Parathyroid adenoma (tissue), 2 donors: Measurements from ENCODE around the gene BBS9.

Experiments
- H2AFZ ChIP-seq: fragments of 300-600 bp; sonication (generic); one replicate; pipeline ENCODE4 v1.7.0; 2017; ENCODE audit warnings: antibody characterized with exemption, mild to moderate bottlenecking
- H3K27ac ChIP-seq: fragments of 300-600 bp; sonication (generic); one replicate; pipeline ENCODE4 v1.7.0; 2017
- H3K27me3 ChIP-seq: fragments of 300-600 bp; sonication (generic); one replicate; pipeline ENCODE4 v1.7.0; 2017; ENCODE audit warnings: low read length; ENCODE audit not compliant: control insufficient read depth, insufficient read depth
- H3K36me3 ChIP-seq: fragments of 300-600 bp; sonication (generic); one replicate; pipeline ENCODE4 v1.7.0; 2017; ENCODE audit warnings: low read length; ENCODE audit not compliant: control insufficient read depth, insufficient read depth
- H3K4me1 ChIP-seq: fragments of 300-600 bp; sonication (generic); one replicate; pipeline ENCODE4 v1.7.0; 2017; ENCODE audit warnings: control low read depth
- H3K4me2 ChIP-seq: fragments of 300-600 bp; sonication (generic); one replicate; pipeline ENCODE4 v1.7.0; 2017; ENCODE audit warnings: low read length
- H3K4me3 ChIP-seq: fragments of 300-600 bp; sonication (generic); one replicate; pipeline ENCODE4 v1.7.0; 2017; ENCODE audit warnings: low read depth, low read length
- H3K79me2 ChIP-seq: fragments of 300-600 bp; sonication (generic); one replicate; pipeline ENCODE4 v1.7.0; 2017; ENCODE audit warnings: control low read depth
- H3K9ac ChIP-seq: fragments of 300-600 bp; sonication (generic); one replicate; pipeline ENCODE4 v1.7.0; 2017; ENCODE audit warnings: mild to moderate bottlenecking
- H3K9me3 ChIP-seq: fragments of 300-600 bp; sonication (generic); one replicate; pipeline ENCODE4 v1.7.0; 2017; ENCODE audit warnings: low read length; ENCODE audit not compliant: control insufficient read depth
- CTCF ChIP-seq: fragments of 300-600 bp; sonication (generic); IDR thresholded peaks from one replicate; pipeline ENCODE4 v1.7.0; 2017; ENCODE audit warnings: antibody characterized with exemption, mild to moderate bottlenecking
- donor health status: primary hyperparathyroidism.

Gene BBS9

GRCh38 chr7:33193308-33193864 is 64.0 kb downstream of the BBS9 start:
- Histone ChIP-seq H3K4me2 (no peak overlapping the region), H3K27ac (no peak overlapping the region), H3K79me2 (peaks cover 6% of the 10 kb centered on the region), H3K27me3 (no peaks in the 10 kb centered on the region), H3K9me3 (no peaks in the 10 kb centered on the region), H3K9ac (no peak overlapping the region), H3K4me3 (no peak overlapping the region), H3K36me3 (no peaks in the 10 kb centered on the region), H2AFZ (no peak overlapping the region), H3K4me1 (no peaks in the 10 kb centered on the region)
- TF ChIP-seq CTCF = no peak

GRCh38 chr7:33195264-33195663 is 65.9 kb downstream of the BBS9 start:
- Histone ChIP-seq H3K27ac (no peak overlapping the region), H3K79me2 (peaks cover 6% of the 10 kb centered on the region), H3K9me3 (no peaks in the 10 kb centered on the region), H2AFZ (no peak overlapping the region), H3K4me1 (no peaks in the 10 kb centered on the region), H3K36me3 (no peaks in the 10 kb centered on the region), H3K4me3 (no peak overlapping the region), H3K4me2 (no peak overlapping the region), H3K9ac (no peak overlapping the region), H3K27me3 (no peaks in the 10 kb centered on the region)
- TF ChIP-seq CTCF = no peak

- no peak overlapping the region for H3K4me3 ChIP-seq
- H3K4me2 ChIP-seq = no peak overlapping the region
- H2AFZ ChIP-seq = no peak overlapping the region
- no peaks in the 10 kb centered on the region for H3K27me3 ChIP-seq
- H3K9ac ChIP-seq = no peak overlapping the region
- no peak overlapping the region for H3K27ac ChIP-seq
- H3K9me3 ChIP-seq = no peaks in the 10 kb centered on the region
- H3K4me1 ChIP-seq = no peaks in the 10 kb centered on the region
- TF ChIP-seq CTCF = no peak
- no peaks in the 10 kb centered on the region for H3K36me3 ChIP-seq
- peaks cover 3% of the 10 kb centered on the region for H3K79me2 ChIP-seq
Measured at GRCh38 chr7:33196221-33196620, 66.9 kb downstream of the BBS9 start.

- TF ChIP-seq CTCF = no peak
- no peak overlapping the region for H3K4me3 ChIP-seq
- H3K36me3 ChIP-seq = no peaks in the 10 kb centered on the region
- H3K4me1 ChIP-seq = no peaks in the 10 kb centered on the region
- peaks cover 3% of the 10 kb centered on the region for H3K79me2 ChIP-seq
- H3K9ac ChIP-seq = no peak overlapping the region
- no peaks in the 10 kb centered on the region for H3K9me3 ChIP-seq
- no peak overlapping the region for H3K27ac ChIP-seq
- no peak overlapping the region for H3K4me2 ChIP-seq
- no peaks in the 10 kb centered on the region for H3K27me3 ChIP-seq
- no peak overlapping the region for H2AFZ ChIP-seq
Measured at GRCh38 chr7:33200282-33200681, 70.9 kb downstream of the BBS9 start.

- Histone ChIP-seq H3K9ac (no peak overlapping the region), H2AFZ (no peak overlapping the region), H3K79me2 (peaks cover 3% of the 10 kb centered on the region), H3K27me3 (no peaks in the 10 kb centered on the region), H3K4me3 (no peak overlapping the region), H3K4me2 (no peak overlapping the region), H3K27ac (no peak overlapping the region), H3K9me3 (no peaks in the 10 kb centered on the region), H3K36me3 (no peaks in the 10 kb centered on the region), H3K4me1 (no peaks in the 10 kb centered on the region)
- TF ChIP-seq CTCF = no peak
Measured at GRCh38 chr7:33201821-33202220, 72.5 kb downstream of the BBS9 start.
